ENCODE data around the gene MCRIP2.

The MCRIP2 gene

DNA sequence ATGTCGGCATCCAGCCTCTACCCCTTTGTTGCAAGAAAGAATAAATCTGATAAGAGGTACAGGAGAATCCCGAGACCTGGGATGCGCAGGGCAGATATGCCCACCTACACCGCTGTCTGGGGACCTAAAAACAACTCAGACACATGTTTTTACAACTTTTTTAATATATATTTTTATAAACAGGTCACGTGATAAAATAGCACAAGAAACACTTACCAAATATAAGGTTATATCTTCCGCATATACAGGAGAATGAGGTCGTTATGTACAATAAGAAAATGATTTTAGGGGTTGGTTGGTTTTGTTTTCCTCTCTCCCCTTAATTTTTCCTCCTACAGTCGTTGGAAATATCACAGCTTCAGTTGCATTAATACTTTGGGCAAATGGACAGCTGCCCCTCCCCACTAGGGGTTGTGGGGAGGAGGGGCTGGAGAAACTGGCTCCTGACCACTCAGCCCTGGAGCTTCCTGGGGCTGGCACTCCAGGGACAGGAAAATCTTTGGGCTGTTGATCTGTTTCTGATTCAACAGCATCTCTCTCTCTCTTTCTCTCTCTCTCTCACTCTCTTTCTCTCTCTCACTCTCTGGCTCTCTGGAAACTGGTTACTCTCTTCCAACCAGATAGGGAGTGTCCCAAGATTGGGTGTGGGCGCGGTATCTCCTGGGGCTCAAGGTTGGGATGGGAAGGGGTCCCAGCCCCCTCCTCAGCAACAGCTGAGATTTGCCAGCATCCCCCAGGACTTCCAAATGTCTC, 50.9 kb downstream of the MCRIP2 start:
- Histone ChIP-seq H3K4me2 (no peak overlapping the region), H3K27ac (no peak overlapping the region), H3K9ac (no peak overlapping the region), H3K27me3 (peaks cover 62 to 68% (median 67%) of the 10 kb centered on the region in 11 experiments), H3K9me3 (replicated peaks in 1 of 11) (no peaks in the 10 kb centered on the region), H3K4me3 (no peak overlapping the region), H4K20me1 (peaks cover 0 to 36% (median 20%) of the 10 kb centered on the region in 11 experiments; a peak in 12 of 22 replicates), H3K4me1 (peaks cover 37 to 56% (median 50%) of the 10 kb centered on the region in 10 experiments), H3K36me3 (peaks cover 0 to 7% (median 3%) of the 10 kb centered on the region in 11 experiments; a peak in 12 of 22 replicates)
- TF ChIP-seq Cebpa-rat (IDR thresholded peaks at IDR 0.05), result no peak

DNA sequence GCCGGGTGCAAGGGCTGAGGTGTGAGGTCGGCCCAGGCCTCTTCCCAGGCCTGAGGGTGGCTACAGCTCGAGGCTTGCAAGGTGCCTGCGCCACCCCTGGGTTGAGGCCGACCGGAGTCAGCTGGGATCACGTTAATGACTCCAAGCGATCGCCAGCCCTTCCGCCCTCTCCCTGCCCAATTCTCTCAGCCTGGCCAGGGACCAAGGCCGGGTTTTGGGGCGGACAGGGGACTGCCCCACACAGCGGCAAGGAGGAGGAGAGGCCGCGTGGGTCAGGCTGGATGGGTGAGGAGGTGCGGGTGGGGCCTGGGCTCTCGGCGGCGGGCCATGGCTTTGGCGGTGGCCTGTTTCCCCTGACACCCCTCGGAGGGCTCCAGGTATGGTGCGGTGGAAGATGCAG, 51.7 kb downstream of the MCRIP2 start:
- no peak overlapping the region for H3K27ac ChIP-seq
- H4K20me1 ChIP-seq, result peaks cover 0 to 31% (median 17%) of the 10 kb centered on the region in 11 experiments; a peak in 13 of 22 replicates
- no peaks in the 10 kb centered on the region for H3K9me3 ChIP-seq (replicated peaks in 1 of 11)
- peak overlapping the region in 6 of 10 experiments; percentile 31 to 67 (median 54); a peak in 5 of 20 replicates for H3K4me3 ChIP-seq
- no peak overlapping the region for H3K9ac ChIP-seq
- H3K4me2 ChIP-seq, result peak overlapping the region in 9 of 11 experiments; percentile 81 to 99 (median 95); a peak in 13 of 22 replicates
- H3K27me3 ChIP-seq, result peaks cover 70 to 77% (median 75%) of the 10 kb centered on the region in 11 experiments
- H3K36me3 ChIP-seq, result no peaks in the 10 kb centered on the region
- TF ChIP-seq Cebpa-rat (IDR thresholded peaks at IDR 0.05), result no peak
- H3K4me1 ChIP-seq, result peaks cover 37 to 50% (median 47%) of the 10 kb centered on the region in 10 experiments

DNA sequence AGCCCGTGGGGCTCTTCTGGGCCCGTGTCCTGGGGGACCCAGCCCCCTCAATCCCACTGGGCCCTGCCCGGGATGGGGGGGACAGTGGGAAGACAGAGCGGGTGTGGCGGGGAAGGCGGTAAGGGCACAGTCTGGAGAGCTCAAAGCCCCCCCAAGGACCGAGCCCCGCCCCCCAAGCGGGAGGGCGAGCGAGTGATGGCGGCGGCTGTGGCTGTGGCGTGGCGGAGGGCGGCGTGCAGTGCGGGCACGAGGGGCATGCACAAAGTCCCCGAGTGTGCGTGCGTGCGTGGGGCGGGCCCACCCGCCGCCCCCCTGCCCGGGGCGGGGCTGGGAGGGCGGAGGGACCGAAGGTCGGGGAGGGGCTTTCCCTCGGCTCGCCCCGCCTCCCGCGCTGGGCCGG, 52.1 kb downstream of the MCRIP2 start:
- Histone ChIP-seq H3K4me1 (peaks cover 33 to 46% (median 43%) of the 10 kb centered on the region in 10 experiments), H3K27me3 (peaks cover 74 to 81% (median 80%) of the 10 kb centered on the region in 11 experiments), H3K36me3 (no peaks in the 10 kb centered on the region), H3K27ac (no peak overlapping the region), H3K4me3 (peak overlapping the region; percentile 14 to 67 (median 50); a peak in 13 of 20 replicates), H3K4me2 (peak overlapping the region; percentile 79 to 99 (median 90); a peak in 20 of 22 replicates), H3K9me3 (replicated peaks in 1 of 11) (no peaks in the 10 kb centered on the region), H4K20me1 (peaks cover 0 to 35% (median 17%) of the 10 kb centered on the region in 11 experiments; a peak in 12 of 22 replicates), H3K9ac (no peak overlapping the region)
- no peak for TF ChIP-seq Cebpa-rat (IDR thresholded peaks at IDR 0.05)

DNA sequence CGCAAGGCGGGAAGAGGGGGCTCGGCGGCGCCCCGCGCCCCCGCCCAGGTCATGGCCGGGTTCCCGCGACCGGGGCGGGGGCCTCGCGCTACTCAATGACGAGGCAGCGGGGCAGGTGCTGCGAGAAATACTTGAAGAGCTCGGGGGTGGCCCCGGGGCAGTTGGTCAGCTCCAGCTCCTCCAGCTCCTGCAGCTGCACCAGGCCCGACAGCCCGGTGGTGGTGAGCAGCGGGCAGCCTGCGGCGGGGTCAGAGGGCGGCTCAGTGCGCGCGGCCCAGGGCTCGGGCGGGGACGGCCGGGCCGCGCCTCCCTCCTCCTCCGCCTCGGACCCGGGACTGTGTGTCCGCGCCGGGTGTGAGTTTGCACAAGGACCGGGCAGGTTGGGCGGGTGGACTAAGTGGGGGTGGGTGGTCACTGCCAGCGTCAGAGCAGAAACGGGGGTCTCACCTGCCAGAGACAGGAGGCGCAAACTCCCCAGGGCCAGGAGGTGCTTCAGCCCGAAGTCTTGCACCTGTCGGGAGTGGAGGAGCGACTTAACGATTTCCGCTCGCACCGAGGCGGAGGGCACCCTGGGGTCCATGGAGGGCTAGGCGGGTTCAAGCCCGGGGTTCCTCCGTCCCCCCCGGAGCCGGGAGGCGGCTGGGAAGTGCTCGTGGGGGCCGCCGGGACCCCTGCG, 52.7 kb downstream of the MCRIP2 start:
- H3K9ac ChIP-seq, result peak overlapping the region in 1 of 11 experiments; percentile 29; a peak in 1 of 22 replicates

DNA sequence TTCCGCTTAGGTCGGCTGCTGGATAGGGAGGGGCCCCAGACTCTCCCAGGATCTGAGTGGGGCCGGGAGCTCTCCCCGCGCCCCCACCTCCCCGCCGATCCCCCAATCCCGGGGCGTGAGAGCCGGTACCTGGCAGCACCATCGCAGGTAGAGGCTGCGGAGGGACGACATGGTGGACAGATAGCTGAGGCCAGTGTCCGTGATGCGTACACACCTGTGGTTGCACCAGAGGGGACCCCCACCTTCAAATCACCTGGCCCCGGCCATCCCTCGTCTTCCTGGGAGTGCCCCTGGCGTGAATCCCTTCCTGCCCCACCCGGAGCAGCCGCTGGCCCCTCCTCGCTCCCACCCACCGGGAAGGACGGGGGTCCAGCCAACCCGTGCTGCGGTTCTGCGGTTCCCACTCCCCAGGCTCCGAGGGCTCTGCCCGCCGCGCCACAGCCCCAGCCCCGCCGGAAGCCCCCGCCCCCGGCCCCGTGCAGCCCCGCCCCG, 53.3 kb downstream of the MCRIP2 start:
- H3K4me1 ChIP-seq, result peaks cover 23 to 35% (median 32%) of the 10 kb centered on the region in 10 experiments
- H4K20me1 ChIP-seq, result peaks cover 0 to 44% (median 18%) of the 10 kb centered on the region in 11 experiments; a peak in 14 of 22 replicates
- no peak overlapping the region for H3K27ac ChIP-seq
- H3K4me3 ChIP-seq, result peak overlapping the region; percentile 29 to 67 (median 52); a peak in 18 of 20 replicates
- no peaks in the 10 kb centered on the region for H3K9me3 ChIP-seq (replicated peaks in 1 of 11)
- H3K27me3 ChIP-seq, result peaks cover 85 to 92% (median 91%) of the 10 kb centered on the region in 11 experiments
- peak overlapping the region; percentile 79 to 99 (median 90) for H3K4me2 ChIP-seq
- peak overlapping the region in 1 of 11 experiments; percentile 29; a peak in 1 of 22 replicates for H3K9ac ChIP-seq
- no peaks in the 10 kb centered on the region for H3K36me3 ChIP-seq
- TF ChIP-seq Cebpa-rat (IDR thresholded peaks at IDR 0.05), result no peak

More for the DNA sequence above, 52.7 kb downstream of the MCRIP2 start:
- Histone ChIP-seq H3K27me3 (peaks cover 80 to 86% (median 85%) of the 10 kb centered on the region in 11 experiments), H3K9me3 (replicated peaks in 1 of 11) (no peaks in the 10 kb centered on the region), H3K4me1 (peaks cover 27 to 40% (median 38%) of the 10 kb centered on the region in 10 experiments), H3K4me2 (peak overlapping the region; percentile 79 to 99 (median 90)), H3K4me3 (peak overlapping the region; percentile 14 to 67 (median 52); a peak in 17 of 20 replicates), H4K20me1 (peaks cover 0 to 41% (median 17%) of the 10 kb centered on the region in 11 experiments; a peak in 13 of 22 replicates), H3K27ac (no peak overlapping the region), H3K36me3 (no peaks in the 10 kb centered on the region)
- TF ChIP-seq Cebpa-rat (IDR thresholded peaks at IDR 0.05), result no peak

DNA sequence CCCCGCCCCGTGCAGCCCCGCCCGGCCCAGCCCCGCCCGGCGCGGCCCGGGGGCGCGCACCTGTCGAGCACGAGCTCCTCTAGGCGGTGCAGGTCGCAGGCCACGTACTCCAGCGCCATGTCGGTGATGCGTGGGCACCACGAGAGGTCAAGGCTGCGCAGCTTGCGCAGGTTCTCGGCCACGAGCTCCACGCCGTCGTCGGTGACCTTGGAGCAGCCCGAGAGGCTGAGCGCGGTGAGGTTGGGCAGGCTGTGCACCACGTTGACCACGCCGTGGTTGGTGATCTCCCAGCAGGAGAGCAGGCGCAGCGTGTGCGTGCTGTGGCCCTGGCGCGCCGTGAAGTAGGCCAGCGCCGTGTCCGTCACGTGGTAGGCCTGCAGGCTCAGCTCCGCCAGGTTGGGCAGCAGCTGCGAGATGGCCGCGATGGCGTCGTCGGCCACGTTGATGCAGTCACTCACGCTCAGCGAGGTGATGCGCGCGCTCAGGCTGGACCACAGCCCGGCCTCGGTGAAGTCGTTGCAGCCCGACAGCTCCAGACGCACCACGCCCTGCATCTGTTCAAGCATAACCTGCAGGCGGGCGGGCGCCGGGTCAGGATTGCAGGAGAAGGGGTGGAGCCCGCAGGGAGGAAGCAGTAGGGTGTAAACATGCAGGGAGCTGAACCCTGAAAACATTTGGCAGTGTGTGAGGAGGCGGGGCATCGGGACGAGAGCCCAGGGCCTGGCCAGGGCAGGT, 53.9 kb downstream of the MCRIP2 start:
- Histone ChIP-seq H4K20me1 (peaks cover 0 to 50% (median 24%) of the 10 kb centered on the region in 11 experiments; a peak in 14 of 22 replicates), H3K9ac (no peak overlapping the region), H3K27me3 (peaks cover 92 to 98% (median 97%) of the 10 kb centered on the region in 11 experiments), H3K27ac (no peak overlapping the region), H3K4me1 (peaks cover 23 to 33% (median 30%) of the 10 kb centered on the region in 10 experiments), H3K9me3 (replicated peaks in 1 of 11) (no peaks in the 10 kb centered on the region), H3K4me3 (peak overlapping the region; percentile 40 to 67 (median 52)), H3K4me2 (peak overlapping the region; percentile 81 to 99 (median 95)), H3K36me3 (no peaks in the 10 kb centered on the region)
- TF ChIP-seq Cebpa-rat (IDR thresholded peaks at IDR 0.05), result no peak
